ENCODE measurements around the gene DLGAP4. TPM values are rescaled to one million over a fixed set of nuclear protein-coding genes. Genes with fewer than 3 reads are reported as not detected.
"Not testable (repeated sequence)": the region's sequence is repeated elsewhere in the genome, so short reads cannot be mapped to it uniquely, and the experiment has no call there.

Gene DLGAP4
- total RNA-seq, 1 donor from 2014 or later: 77.3 TPM

DNA sequence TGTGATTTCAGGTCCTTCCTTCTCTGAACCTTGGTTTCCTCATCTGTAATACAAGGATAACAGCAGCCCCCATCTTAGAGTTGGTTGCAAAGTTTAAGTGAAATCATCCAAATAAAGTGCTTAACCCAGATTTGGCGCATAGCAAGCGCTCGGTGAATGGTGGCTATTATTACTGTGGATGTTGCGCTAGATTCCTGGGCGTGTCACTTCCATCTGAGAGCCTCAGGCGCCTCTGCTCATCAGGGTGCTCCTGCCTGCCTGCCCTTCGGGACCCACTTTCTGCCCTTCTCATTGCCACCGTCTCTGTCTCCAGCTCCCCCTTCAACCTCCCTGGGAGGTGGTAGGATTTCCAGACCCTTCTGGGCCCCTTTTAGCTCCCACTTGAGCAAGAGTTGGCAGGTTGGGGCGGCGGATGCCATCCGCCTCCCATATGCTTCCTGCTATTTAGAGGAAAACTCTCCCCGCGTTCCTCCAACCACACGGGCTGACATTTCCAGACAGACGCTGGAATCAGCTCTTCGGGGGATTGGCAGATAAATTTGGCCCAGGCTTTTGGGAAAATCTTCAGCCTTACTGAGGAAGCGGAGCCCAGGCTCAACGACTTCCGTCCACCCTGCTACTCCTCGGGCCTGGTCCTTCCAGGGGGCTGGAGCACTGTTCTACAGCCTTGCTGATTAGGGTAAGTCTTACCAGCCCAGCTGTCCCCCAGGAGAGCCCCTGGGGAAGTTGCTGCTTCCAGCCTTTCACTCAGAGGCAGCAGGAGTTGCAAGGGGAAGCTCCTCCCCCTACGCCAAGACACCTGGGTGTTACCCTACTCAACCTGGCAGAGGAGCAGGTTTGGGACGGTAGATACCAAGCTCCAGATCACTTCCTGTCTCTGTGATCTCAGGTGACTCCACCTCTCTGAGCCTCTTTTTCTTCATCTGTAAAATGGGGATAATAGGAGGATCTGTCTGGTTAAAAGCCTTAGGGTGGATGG, 71.5 kb downstream of the DLGAP4 start:
- H3K4me1 ChIP-seq: no peaks in the 10 kb centered on the region
- H3K27ac ChIP-seq: no peak overlapping the region
- no peak overlapping the region for H3K4me3 ChIP-seq
- H3K36me3 ChIP-seq: no peaks in the 10 kb centered on the region
- H3K27me3 ChIP-seq: no peaks in the 10 kb centered on the region
- no peaks in the 10 kb centered on the region for H3K9me3 ChIP-seq
- no peak for DNase-seq (ENCODE audit: extremely low spot score in 2 of 2)
- TF ChIP-seq POLR2A (IDR thresholded peaks at IDR 0.05): no peak
- TF ChIP-seq, protein P1, sequence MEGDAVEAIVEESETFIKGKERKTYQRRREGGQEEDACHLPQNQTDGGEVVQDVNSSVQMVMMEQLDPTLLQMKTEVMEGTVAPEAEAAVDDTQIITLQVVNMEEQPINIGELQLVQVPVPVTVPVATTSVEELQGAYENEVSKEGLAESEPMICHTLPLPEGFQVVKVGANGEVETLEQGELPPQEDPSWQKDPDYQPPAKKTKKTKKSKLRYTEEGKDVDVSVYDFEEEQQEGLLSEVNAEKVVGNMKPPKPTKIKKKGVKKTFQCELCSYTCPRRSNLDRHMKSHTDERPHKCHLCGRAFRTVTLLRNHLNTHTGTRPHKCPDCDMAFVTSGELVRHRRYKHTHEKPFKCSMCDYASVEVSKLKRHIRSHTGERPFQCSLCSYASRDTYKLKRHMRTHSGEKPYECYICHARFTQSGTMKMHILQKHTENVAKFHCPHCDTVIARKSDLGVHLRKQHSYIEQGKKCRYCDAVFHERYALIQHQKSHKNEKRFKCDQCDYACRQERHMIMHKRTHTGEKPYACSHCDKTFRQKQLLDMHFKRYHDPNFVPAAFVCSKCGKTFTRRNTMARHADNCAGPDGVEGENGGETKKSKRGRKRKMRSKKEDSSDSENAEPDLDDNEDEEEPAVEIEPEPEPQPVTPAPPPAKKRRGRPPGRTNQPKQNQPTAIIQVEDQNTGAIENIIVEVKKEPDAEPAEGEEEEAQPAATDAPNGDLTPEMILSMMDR (IDR thresholded peaks at IDR 0.05): no peak
- no peak for TF ChIP-seq POLR2AphosphoS5 (IDR thresholded peaks at IDR 0.05; ENCODE audit: insufficient read depth in 1 of 2, low read depth in 1 of 2)
- intact Hi-C loops (cut with DNase I): no loop called here

DNA sequence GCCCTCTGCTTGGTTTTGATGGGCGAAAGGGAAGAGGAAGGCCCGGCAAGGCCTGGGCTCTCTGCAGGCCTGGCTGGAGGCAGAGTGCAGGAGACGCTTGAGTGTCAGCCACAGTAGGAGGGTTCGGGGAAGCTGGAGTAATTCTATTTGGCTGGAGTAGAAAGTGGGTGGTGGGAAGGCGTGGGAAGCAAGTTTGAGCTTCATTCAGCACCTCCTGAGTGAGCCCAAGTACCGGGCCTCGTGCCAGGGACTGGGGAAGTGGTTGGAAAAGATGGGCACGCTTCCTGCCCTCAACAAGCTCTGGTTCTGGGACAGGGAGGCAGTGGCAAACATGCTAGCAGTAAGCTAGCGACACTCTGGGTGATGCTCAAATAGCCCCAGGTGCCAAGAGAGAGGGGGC, 72.5 kb downstream of the DLGAP4 start:
- intact Hi-C loops (cut with DNase I): no loop called here
- Histone ChIP-seq H3K4me1 (no peaks in the 10 kb centered on the region), H3K27me3 (no peaks in the 10 kb centered on the region), H3K9me3 (no peaks in the 10 kb centered on the region), H3K36me3 (no peaks in the 10 kb centered on the region), H3K27ac (no peak overlapping the region), H3K4me3 (no peak overlapping the region)
- DNase-seq (ENCODE audit: extremely low spot score in 2 of 2): no peak
- no peak for TF ChIP-seq POLR2A (IDR thresholded peaks at IDR 0.05)
- TF ChIP-seq, protein P1 (IDR thresholded peaks at IDR 0.05): no peak
- no peak for TF ChIP-seq POLR2AphosphoS5 (IDR thresholded peaks at IDR 0.05; ENCODE audit: insufficient read depth in 1 of 2, low read depth in 1 of 2)

DNA sequence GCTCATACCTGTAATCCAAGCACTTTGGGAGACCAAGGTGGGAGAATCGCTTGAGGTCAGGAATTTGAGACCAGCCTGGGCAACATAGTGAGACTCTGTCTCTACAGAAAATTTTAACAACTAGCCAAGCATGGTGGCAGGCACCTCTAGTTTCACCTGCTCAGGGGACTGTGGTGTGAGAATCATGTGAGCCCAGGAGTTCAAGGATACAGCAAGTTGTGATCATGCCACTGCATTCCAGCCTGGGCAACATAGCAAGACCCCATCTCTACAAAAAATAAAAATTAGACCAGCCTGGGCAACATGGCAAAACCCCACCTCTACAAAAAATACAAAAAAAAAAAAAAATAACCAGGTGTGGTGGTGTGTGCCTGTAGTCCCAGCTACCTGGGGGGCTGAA, 73.8 kb downstream of the DLGAP4 start:
- H3K27ac ChIP-seq; H3K36me3 ChIP-seq; H3K27me3 ChIP-seq; intact Hi-C loops (cut with DNase I); H3K4me3 ChIP-seq; DNase-seq (ENCODE audit: extremely low spot score in 2 of 2); H3K4me1 ChIP-seq; H3K9me3 ChIP-seq: not testable (repeated sequence)

DNA sequence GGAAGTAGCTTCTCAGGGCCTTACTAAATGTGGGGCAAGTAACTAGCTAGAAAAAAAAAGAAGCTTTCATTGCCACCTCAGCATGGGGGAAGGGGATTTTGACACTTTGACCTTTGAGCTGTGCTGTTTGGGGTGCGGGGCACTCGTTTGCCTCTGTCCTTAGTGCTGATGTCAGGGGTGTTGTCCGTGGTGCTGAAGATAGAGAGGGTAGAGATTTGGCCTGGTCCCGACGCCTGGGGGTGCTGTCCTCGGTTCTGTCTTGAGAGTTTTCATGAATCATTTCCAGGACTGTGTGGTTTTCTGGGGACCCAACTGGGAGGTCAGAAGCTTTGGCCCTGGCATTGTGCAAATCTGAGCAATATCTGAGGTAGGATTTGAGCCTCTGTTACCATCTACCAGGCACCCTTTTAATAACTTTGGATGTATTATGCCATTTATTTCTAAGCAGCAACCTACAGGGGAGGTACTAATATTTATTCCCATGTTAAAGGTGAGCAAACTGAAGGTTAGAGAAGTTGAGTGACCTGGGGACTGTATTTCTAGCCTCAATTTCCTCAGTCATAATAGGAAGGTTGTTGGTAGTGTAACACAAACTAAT, 78.0 kb downstream of the DLGAP4 start:
- no peaks in the 10 kb centered on the region for H3K27me3 ChIP-seq
- no peaks in the 10 kb centered on the region for H3K36me3 ChIP-seq
- no peak overlapping the region for H3K4me3 ChIP-seq
- no peak for DNase-seq (ENCODE audit: extremely low spot score in 2 of 2)
- no peak overlapping the region for H3K27ac ChIP-seq
- no peaks in the 10 kb centered on the region for H3K4me1 ChIP-seq
- TF ChIP-seq POLR2AphosphoS5 (IDR thresholded peaks at IDR 0.05; ENCODE audit: insufficient read depth in 1 of 2, low read depth in 1 of 2) (no peak), POLR2A (IDR thresholded peaks at IDR 0.05) (no peak)
- TF ChIP-seq, protein P1 (IDR thresholded peaks at IDR 0.05): no peak
- intact Hi-C loops (cut with DNase I): no loop called here
- H3K9me3 ChIP-seq: no peaks in the 10 kb centered on the region

- Histone ChIP-seq H3K9me3 (no peaks in the 10 kb centered on the region), H3K36me3 (no peaks in the 10 kb centered on the region), H3K27ac (no peak overlapping the region), H3K27me3 (no peaks in the 10 kb centered on the region), H3K4me3 (no peak overlapping the region), H3K4me1 (no peaks in the 10 kb centered on the region)
- intact Hi-C loops (cut with DNase I): no loop called here
- TF ChIP-seq POLR2AphosphoS5 (IDR thresholded peaks at IDR 0.05; ENCODE audit: insufficient read depth in 1 of 2, low read depth in 1 of 2) (no peak), POLR2A (IDR thresholded peaks at IDR 0.05) (no peak)
- TF ChIP-seq, protein P1 (IDR thresholded peaks at IDR 0.05): no peak
- DNase-seq (ENCODE audit: extremely low spot score in 2 of 2): no peak
Observed at GRCh38 chr20:36385503-36385902, 79.4 kb downstream of the DLGAP4 start.
